MCF 10A (cell line): ENCODE data around the gene ZFP62. TPM values are rescaled to one million over a fixed set of nuclear protein-coding genes. Genes with fewer than 3 reads are reported as not detected.

Experiments used
- BruUV-seq: library from RNA; stranded (reverse); fragments of 400-500 nt; replicated peaks from 2 replicates; lab custom pipeline; 2021; lab: Mats Ljungman, UMichigan
- CTCF ChIA-PET: fragments of 300-600 bp; sonication (Branson Sonifier 250); formaldehyde crosslinking; extraction: SDS; loops from one replicate; lab custom pipeline; 2021; ENCODE audit warnings: antibody characterized with exemption, inconsistent platforms; lab: Yijun Ruan, JAX
- POLR2A ChIA-PET: fragments of 300-600, 350-650 bp; sonication (Branson Sonifier 250); formaldehyde crosslinking; extraction: SDS; loops from one replicate; lab custom pipeline; 2020; ENCODE audit warnings: antibody characterized with exemption, inconsistent platforms; lab: Yijun Ruan, JAX
- DNase-seq: peaks from one replicate; pipeline ENCODE4 v3.0.0-alpha.2; 2018; ENCODE audit not compliant: unreplicated experiment
- H3K27ac Mint-ChIP-seq: one replicate; pipeline ENCODE4 v1.8.0; 2022; ENCODE audit warnings: mild to moderate bottlenecking, low read depth, mixed read lengths; ENCODE audit not compliant: unreplicated experiment
- H3K27me3 Mint-ChIP-seq: one replicate; pipeline ENCODE4 v1.8.0; 2022; ENCODE audit warnings: mixed read lengths; ENCODE audit not compliant: insufficient read depth, unreplicated experiment
- H3K36me3 Mint-ChIP-seq: one replicate; pipeline ENCODE4 v1.8.0; 2022; ENCODE audit warnings: mild to moderate bottlenecking, moderate library complexity, mixed read lengths; ENCODE audit not compliant: insufficient read depth, unreplicated experiment
- H3K4me1 Mint-ChIP-seq: one replicate; pipeline ENCODE4 v1.8.0; 2022; ENCODE audit warnings: mixed read lengths; ENCODE audit not compliant: insufficient read depth, unreplicated experiment
- H3K4me3 Mint-ChIP-seq: one replicate; pipeline ENCODE4 v1.8.0; 2022; ENCODE audit warnings: mild to moderate bottlenecking, moderate library complexity, mixed read lengths; ENCODE audit not compliant: unreplicated experiment
- H3K9me3 Mint-ChIP-seq: one replicate; pipeline ENCODE4 v1.8.0; 2022; ENCODE audit warnings: mixed read lengths; ENCODE audit not compliant: unreplicated experiment
- intact Hi-C: fragments of 100-400 bp; cut with micrococcal nuclease; formaldehyde crosslinking; loops from 2 replicates; pipeline ENCODE4 v1.14.1; 2022
- total RNA-seq: library from RNA; stranded (reverse); gene quantifications from 2 replicates; pipeline ENCODE4 v1.2.3, GENCODE V29; 2022
- TF ChIP-seq, protein P1 (sequence below): fragments of 200-600 bp; IDR thresholded peaks from one replicate; pipeline ENCODE4 v1.8.0; 2022; ENCODE audit warnings: antibody characterized with exemption, mild to moderate bottlenecking; ENCODE audit not compliant: unreplicated experiment

The ZFP62 gene
- total RNA-seq, 1 experiment from 2014 or later: 31.2 TPM

- peaks cover 28% of the 10 kb centered on the region for H3K4me1 Mint-ChIP-seq
- BruUV-seq: no TSS peak
- intact Hi-C loops: loop anchor here (1.0 kb wide), 1 partner anchor 24 kb away; the partner anchor contains the start of gene MGAT1
Observed at GRCh38 chr5:180825768-180826525, 35.1 kb downstream of the ZFP62 start.

DNA sequence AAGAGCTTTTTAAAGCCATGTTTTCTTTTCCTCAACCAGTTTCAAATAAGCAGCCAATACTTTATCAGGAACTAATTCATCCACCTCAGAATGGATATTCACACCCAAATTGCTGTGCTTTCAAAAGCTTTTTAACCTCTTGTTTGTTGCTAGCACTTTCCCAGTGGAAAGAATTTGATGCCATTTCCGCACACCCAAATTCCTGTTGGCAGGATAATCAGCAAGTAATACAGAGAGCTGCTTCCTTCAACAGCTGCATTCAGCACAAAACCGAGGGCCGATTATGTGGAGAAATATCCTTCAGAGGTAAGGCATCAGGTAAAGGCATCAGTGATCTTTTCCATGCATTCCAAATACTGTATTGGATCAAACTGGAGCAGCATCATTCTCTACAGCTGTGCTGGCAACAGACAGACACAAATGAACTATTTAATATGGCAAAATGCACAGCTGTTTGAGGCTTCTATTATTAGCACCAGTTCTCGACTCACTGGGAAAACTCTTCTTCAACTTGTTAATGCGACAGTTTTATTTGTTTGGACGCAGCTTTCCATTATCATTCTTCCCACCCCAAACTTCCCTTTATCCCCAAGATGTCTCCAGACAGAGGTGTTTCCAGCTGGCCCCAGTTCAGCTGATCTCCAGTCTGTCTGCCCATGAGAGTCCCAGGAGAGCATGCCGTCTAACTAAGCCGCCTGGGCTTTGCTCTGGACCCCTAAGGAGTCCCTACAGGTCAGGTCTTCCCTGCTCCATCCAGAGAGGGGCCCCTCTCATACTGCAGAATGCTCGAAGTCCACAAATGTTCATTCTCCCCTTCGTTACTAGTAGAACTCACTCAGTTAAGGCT lies 36.2 kb downstream of the ZFP62 start:
- ChIA-PET POLR2A (interaction anchor here (0.7 to 4.8 kb wide), 8 partner anchors 15 to 367 kb away, joined by 3 to 77 read pairs (median 10); partner anchors contain the start of genes MGAT1 and ZFP62), CTCF (interaction anchor here (0.6 to 2.2 kb wide), 7 partner anchors 9 to 697 kb away, joined by 3 to 12 read pairs (median 4); no protein-coding TSS in a partner anchor)
- Mint-ChIP-seq H3K4me1 (peaks cover 21% of the 10 kb centered on the region), H3K36me3 (peaks cover 8% of the 10 kb centered on the region), H3K27me3 (no peaks in the 10 kb centered on the region), H3K9me3 (peaks cover 10% of the 10 kb centered on the region), H3K4me3 (no peak overlapping the region), H3K27ac (peak overlapping the region; percentile 37)
- TF ChIP-seq, protein P1, sequence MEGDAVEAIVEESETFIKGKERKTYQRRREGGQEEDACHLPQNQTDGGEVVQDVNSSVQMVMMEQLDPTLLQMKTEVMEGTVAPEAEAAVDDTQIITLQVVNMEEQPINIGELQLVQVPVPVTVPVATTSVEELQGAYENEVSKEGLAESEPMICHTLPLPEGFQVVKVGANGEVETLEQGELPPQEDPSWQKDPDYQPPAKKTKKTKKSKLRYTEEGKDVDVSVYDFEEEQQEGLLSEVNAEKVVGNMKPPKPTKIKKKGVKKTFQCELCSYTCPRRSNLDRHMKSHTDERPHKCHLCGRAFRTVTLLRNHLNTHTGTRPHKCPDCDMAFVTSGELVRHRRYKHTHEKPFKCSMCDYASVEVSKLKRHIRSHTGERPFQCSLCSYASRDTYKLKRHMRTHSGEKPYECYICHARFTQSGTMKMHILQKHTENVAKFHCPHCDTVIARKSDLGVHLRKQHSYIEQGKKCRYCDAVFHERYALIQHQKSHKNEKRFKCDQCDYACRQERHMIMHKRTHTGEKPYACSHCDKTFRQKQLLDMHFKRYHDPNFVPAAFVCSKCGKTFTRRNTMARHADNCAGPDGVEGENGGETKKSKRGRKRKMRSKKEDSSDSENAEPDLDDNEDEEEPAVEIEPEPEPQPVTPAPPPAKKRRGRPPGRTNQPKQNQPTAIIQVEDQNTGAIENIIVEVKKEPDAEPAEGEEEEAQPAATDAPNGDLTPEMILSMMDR: no peak
- no TSS peak for BruUV-seq
- intact Hi-C loops: no loop called here
- no peak for DNase-seq

More at GRCh38 chr5:180825768-180826525, 35.1 kb downstream of the ZFP62 start:
- ChIA-PET POLR2A (interaction anchor here (0.7 to 4.8 kb wide), 14 partner anchors 10 to 1020 kb away, joined by 3 to 77 read pairs (median 5); partner anchors contain the start of genes MGAT1, RACK1, TRIM52 and ZFP62), CTCF (interaction anchor here (0.6 to 1.5 kb wide), 8 partner anchors 14 to 699 kb away, joined by 3 to 6 read pairs (median 4); no protein-coding TSS in a partner anchor)
- peak; percentile 93 for DNase-seq
- Mint-ChIP-seq H3K27me3 (no peaks in the 10 kb centered on the region), H3K27ac (peak overlapping the region; percentile 5), H3K9me3 (peaks cover 14% of the 10 kb centered on the region), H3K36me3 (peaks cover 15% of the 10 kb centered on the region), H3K4me3 (no peak overlapping the region)
- TF ChIP-seq, protein P1: no peak

- POLR2A ChIA-PET: interaction anchor here (0.7 to 4.8 kb wide), 6 partner anchors 14 to 37 kb away, joined by 3 to 77 read pairs (median 18); partner anchors contain the start of genes MGAT1 and ZFP62
- peaks cover under 1% of the 10 kb centered on the region for H3K36me3 Mint-ChIP-seq
Observed at GRCh38 chr5:180823940-180824629, 37.0 kb downstream of the ZFP62 start.

More at GRCh38 chr5:180823940-180824629, 37.0 kb downstream of the ZFP62 start:
- intact Hi-C loops: no loop called here
- CTCF ChIA-PET: interaction anchor here (0.8 to 2.2 kb wide), 5 partner anchors 8 to 23 kb away, joined by 3 to 12 read pairs (median 6); no protein-coding TSS in a partner anchor
- peaks cover 2% of the 10 kb centered on the region for H3K9me3 Mint-ChIP-seq
- H3K27ac Mint-ChIP-seq: no peak overlapping the region
- no peak for DNase-seq
- H3K4me3 Mint-ChIP-seq: no peak overlapping the region
- TF ChIP-seq, protein P1: no peak
- BruUV-seq: no TSS peak
- no peaks in the 10 kb centered on the region for H3K27me3 Mint-ChIP-seq
- peaks cover 20% of the 10 kb centered on the region for H3K4me1 Mint-ChIP-seq
